ENCODE measurements around the gene XRCC3. TPM values are rescaled to one million over a fixed set of nuclear protein-coding genes. Genes with fewer than 3 reads are reported as not detected.

Gene XRCC3
- total and polyA plus RNA-seq, 2 experiments from 2014 or later, result 7.7 to 9.1 TPM

DNA sequence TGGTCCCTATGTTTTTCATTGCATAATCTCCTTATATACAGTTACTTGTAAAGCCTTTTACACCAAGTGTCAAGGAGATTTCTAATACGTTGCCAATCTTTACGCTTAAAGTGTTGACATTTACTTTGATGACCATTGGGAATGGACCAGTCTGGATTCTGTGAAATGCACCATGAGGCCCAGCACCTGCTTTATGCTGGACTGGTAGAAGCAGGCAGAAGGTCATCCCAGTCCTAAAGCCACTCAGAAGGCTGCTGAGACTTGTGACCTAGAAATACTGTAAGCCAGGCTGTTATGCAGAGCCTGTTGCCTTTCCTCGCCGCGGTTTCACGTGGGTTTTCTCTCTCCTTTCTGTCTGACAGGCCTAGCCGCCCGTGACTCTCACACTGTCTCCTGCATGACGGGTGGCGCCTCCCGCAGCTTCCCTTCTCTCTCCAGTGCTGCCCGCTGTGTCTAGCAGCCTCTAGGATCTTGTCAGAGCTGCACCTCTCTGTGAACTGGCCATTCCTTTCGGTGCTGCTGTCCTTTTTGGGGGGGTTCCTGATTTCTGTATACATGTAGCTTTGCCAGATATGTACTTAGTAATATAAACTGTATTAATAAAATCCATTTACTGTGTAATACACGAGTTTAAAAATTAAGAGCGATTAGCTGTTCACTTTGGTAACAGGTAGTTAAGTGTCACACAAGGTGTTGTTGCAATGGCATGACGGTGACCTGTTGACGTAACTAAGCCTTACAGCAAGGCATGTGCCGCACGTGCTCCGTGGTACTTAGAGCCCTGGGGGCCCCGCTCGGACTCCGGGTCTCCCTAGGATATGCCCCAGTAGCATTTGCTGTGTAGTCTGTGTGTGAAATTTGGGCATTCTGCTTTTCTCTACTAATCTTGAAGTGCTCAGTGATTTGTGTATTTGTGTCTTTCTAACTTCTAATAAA is 29.7 kb downstream of the XRCC3 start:
- 97% methylated on average over 23 of the region's 23 CpGs for WGBS (ENCODE audit: low lambda C conversion rate, missing lambda C conversion rate)
- Histone ChIP-seq H3K4me2 (no peak overlapping the region), H3K79me2 (peaks cover 5% of the 10 kb centered on the region), H3K4me1 (ENCODE audit: insufficient read depth) (no peaks in the 10 kb centered on the region), H3K9me2 (replicated peaks; ENCODE audit: insufficient read depth) (no peaks in the 10 kb centered on the region), H3K27ac (no peak overlapping the region), H4K20me1 (ENCODE audit: insufficient read depth, poor library complexity, severe bottlenecking) (peaks cover 2% of the 10 kb centered on the region), H2AFZ (no peak overlapping the region), H3K9me3 (ENCODE audit: low read depth) (no peaks in the 10 kb centered on the region), H3K4me3 (no peak overlapping the region), H3K27me3 (no peaks in the 10 kb centered on the region), H3K36me3 (replicated peaks; ENCODE audit: insufficient read depth, low read depth) (no peaks in the 10 kb centered on the region)
- no peak for DNase-seq (ENCODE audit: low spot score)
- TF ChIP-seq EZH2phosphoT487 (IDR thresholded peaks at IDR 0.05; ENCODE audit: low read depth, severe bottlenecking, unreplicated experiment) (no peak), EZH2 (IDR thresholded peaks at IDR 0.05; ENCODE audit: borderline replicate concordance) (no peak)
- TF ChIP-seq, protein P1, sequence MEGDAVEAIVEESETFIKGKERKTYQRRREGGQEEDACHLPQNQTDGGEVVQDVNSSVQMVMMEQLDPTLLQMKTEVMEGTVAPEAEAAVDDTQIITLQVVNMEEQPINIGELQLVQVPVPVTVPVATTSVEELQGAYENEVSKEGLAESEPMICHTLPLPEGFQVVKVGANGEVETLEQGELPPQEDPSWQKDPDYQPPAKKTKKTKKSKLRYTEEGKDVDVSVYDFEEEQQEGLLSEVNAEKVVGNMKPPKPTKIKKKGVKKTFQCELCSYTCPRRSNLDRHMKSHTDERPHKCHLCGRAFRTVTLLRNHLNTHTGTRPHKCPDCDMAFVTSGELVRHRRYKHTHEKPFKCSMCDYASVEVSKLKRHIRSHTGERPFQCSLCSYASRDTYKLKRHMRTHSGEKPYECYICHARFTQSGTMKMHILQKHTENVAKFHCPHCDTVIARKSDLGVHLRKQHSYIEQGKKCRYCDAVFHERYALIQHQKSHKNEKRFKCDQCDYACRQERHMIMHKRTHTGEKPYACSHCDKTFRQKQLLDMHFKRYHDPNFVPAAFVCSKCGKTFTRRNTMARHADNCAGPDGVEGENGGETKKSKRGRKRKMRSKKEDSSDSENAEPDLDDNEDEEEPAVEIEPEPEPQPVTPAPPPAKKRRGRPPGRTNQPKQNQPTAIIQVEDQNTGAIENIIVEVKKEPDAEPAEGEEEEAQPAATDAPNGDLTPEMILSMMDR (IDR thresholded peaks at IDR 0.05; ENCODE audit: poor library complexity), result no peak

- WGBS (ENCODE audit: low lambda C conversion rate, missing lambda C conversion rate), result 96% methylated on average over 15 of the region's 15 CpGs
Measured at GRCh38 chr14:103684871-103685270, 30.4 kb downstream of the XRCC3 start.

GRCh38 chr14:103684471-103684870 is 30.8 kb downstream of the XRCC3 start:
- H3K9me3 ChIP-seq (ENCODE audit: low read depth), result no peaks in the 10 kb centered on the region
- H4K20me1 ChIP-seq (ENCODE audit: insufficient read depth, poor library complexity, severe bottlenecking), result peaks cover 3% of the 10 kb centered on the region
- no peaks in the 10 kb centered on the region for H3K27me3 ChIP-seq
- H3K4me1 ChIP-seq (ENCODE audit: insufficient read depth), result no peaks in the 10 kb centered on the region
- no peak overlapping the region for H2AFZ ChIP-seq
- no peaks in the 10 kb centered on the region for H3K9me2 ChIP-seq (replicated peaks; ENCODE audit: insufficient read depth)
- H3K4me3 ChIP-seq, result no peak overlapping the region
- 99% methylated on average over 6 of the region's 6 CpGs for WGBS (ENCODE audit: low lambda C conversion rate, missing lambda C conversion rate)
- peaks cover 5% of the 10 kb centered on the region for H3K79me2 ChIP-seq
- no peak for TF ChIP-seq EZH2phosphoT487 (IDR thresholded peaks at IDR 0.05; ENCODE audit: low read depth, severe bottlenecking, unreplicated experiment)
- TF ChIP-seq, protein P1 (IDR thresholded peaks at IDR 0.05; ENCODE audit: poor library complexity), result no peak
- TF ChIP-seq EZH2 (IDR thresholded peaks at IDR 0.05; ENCODE audit: borderline replicate concordance), result no peak
- H3K36me3 ChIP-seq (replicated peaks; ENCODE audit: insufficient read depth, low read depth), result no peaks in the 10 kb centered on the region
- no peak overlapping the region for H3K4me2 ChIP-seq
- DNase-seq (ENCODE audit: low spot score), result no peak
- H3K27ac ChIP-seq, result no peak overlapping the region

More at GRCh38 chr14:103684871-103685270, 30.4 kb downstream of the XRCC3 start:
- Histone ChIP-seq H3K79me2 (peaks cover 5% of the 10 kb centered on the region), H2AFZ (no peak overlapping the region), H3K27me3 (no peaks in the 10 kb centered on the region), H4K20me1 (ENCODE audit: insufficient read depth, poor library complexity, severe bottlenecking) (peaks cover 3% of the 10 kb centered on the region), H3K9me2 (replicated peaks; ENCODE audit: insufficient read depth) (no peaks in the 10 kb centered on the region), H3K4me1 (ENCODE audit: insufficient read depth) (no peaks in the 10 kb centered on the region), H3K9me3 (ENCODE audit: low read depth) (no peaks in the 10 kb centered on the region), H3K4me3 (no peak overlapping the region), H3K4me2 (no peak overlapping the region), H3K27ac (no peak overlapping the region), H3K36me3 (replicated peaks; ENCODE audit: insufficient read depth, low read depth) (no peaks in the 10 kb centered on the region)
- no peak for DNase-seq (ENCODE audit: low spot score)
- TF ChIP-seq EZH2phosphoT487 (IDR thresholded peaks at IDR 0.05; ENCODE audit: low read depth, severe bottlenecking, unreplicated experiment) (no peak), EZH2 (IDR thresholded peaks at IDR 0.05; ENCODE audit: borderline replicate concordance) (no peak)
- TF ChIP-seq, protein P1 (IDR thresholded peaks at IDR 0.05; ENCODE audit: poor library complexity), result no peak
